Skin of body (tissue), 2 donors: ENCODE results near the gene XRCC5. TPM values are rescaled to one million over a fixed set of nuclear protein-coding genes. Genes with fewer than 3 reads are reported as not detected.
"Not testable (repeated sequence)": the region's sequence is repeated elsewhere in the genome, so short reads cannot be mapped to it uniquely, and the experiment has no call there.

Experiments
- DNase-seq: peaks from one replicate; lab custom pipeline; 2025; lab: John Stamatoyannopoulos, UW
- total RNA-seq: library from RNA; depleted of rRNA; stranded (reverse); fragments of >200 nt; gene quantifications from one replicate; pipeline ENCODE4 v1.2.3, GENCODE V29; 2014

Gene XRCC5
- total RNA-seq, 1 donor from 2014 or later: 166 TPM

- DNase-seq: no peak
These were observed 83.8 kb downstream of the XRCC5 start for GRCh38 chr2:216192931-216193330.

GRCh38 chr2:216194013-216194412 is 84.9 kb downstream of the XRCC5 start:
- DNase-seq: no peak

GRCh38 chr2:216194561-216194960 is 85.4 kb downstream of the XRCC5 start:
- no peak for DNase-seq

- DNase-seq: no peak
These were observed 86.4 kb downstream of the XRCC5 start for GRCh38 chr2:216195565-216196029.

- DNase-seq: no peak
These were observed 92.7 kb downstream of the XRCC5 start for GRCh38 chr2:216201692-216202306.

GRCh38 chr2:216202626-216203250 is 93.6 kb downstream of the XRCC5 start:
- DNase-seq: no peak

GRCh38 chr2:216205486-216205885 is 96.3 kb downstream of the XRCC5 start:
- DNase-seq: no peak

GRCh38 chr2:216206041-216206703 is 97.0 kb downstream of the XRCC5 start:
- no peak for DNase-seq

GRCh38 chr2:216206821-216207220 is 97.7 kb downstream of the XRCC5 start:
- no peak for DNase-seq

GRCh38 chr2:216208661-216209060 is 99.5 kb downstream of the XRCC5 start:
- not testable (repeated sequence) for DNase-seq

GRCh38 chr2:216210701-216211540 is 101.8 kb downstream of the XRCC5 start:
- peak; percentile 10 for DNase-seq

GRCh38 chr2:216211614-216212145 is 102.5 kb downstream of the XRCC5 start:
- no peak for DNase-seq

GRCh38 chr2:216214768-216215167 is 105.6 kb downstream of the XRCC5 start:
- no peak for DNase-seq

GRCh38 chr2:216215658-216216390 is 106.7 kb downstream of the XRCC5 start:
- DNase-seq: no peak

- DNase-seq: no peak
These were observed 108.1 kb downstream of the XRCC5 start for GRCh38 chr2:216216951-216217903.

- DNase-seq: no peak
These were observed 108.7 kb downstream of the XRCC5 start for GRCh38 chr2:216217904-216218260.

GRCh38 chr2:216219861-216220260 is 110.7 kb downstream of the XRCC5 start:
- no peak for DNase-seq

GRCh38 chr2:216220976-216221375 is 111.8 kb downstream of the XRCC5 start:
- no peak for DNase-seq

- no peak for DNase-seq
These were observed 112.7 kb downstream of the XRCC5 start for GRCh38 chr2:216221811-216222210.
